Mucosa of rectum (tissue), 2 donors: Measurements from ENCODE around the gene NTN4.

Experiments
- H3K27ac ChIP-seq, 2 donors: one replicate each; pipeline ENCODE4 v1.7.0; 2013; ENCODE audit warnings: inconsistent platforms in 2 of 2, low read depth in 2 of 2, low read length in 2 of 2
- H3K27me3 ChIP-seq, 2 donors: one replicate each; pipeline ENCODE4 v1.7.0; 2013; ENCODE audit warnings: low read length in 2 of 2; ENCODE audit not compliant: control insufficient read depth in 2 of 2, insufficient read depth in 2 of 2
- H3K36me3 ChIP-seq, 2 donors: one replicate each; pipeline ENCODE4 v1.7.0; 2013; ENCODE audit warnings: low read length in 2 of 2; ENCODE audit not compliant: control insufficient read depth in 2 of 2, insufficient read depth in 2 of 2
- H3K4me1 ChIP-seq, 2 donors: one replicate each; pipeline ENCODE4 v1.7.0; 2013; ENCODE audit warnings: low read length in 2 of 2, mild to moderate bottlenecking in 1 of 2; ENCODE audit not compliant: control insufficient read depth in 2 of 2, insufficient read depth in 2 of 2
- H3K4me3 ChIP-seq, 2 donors: one replicate each; pipeline ENCODE4 v1.7.0; 2013; ENCODE audit warnings: low read length in 2 of 2
- H3K9ac ChIP-seq, 2 donors: one replicate each; pipeline ENCODE4 v1.7.0; 2013; ENCODE audit warnings: low read length in 2 of 2, low read depth in 1 of 2, mild to moderate bottlenecking in 1 of 2
- H3K9me3 ChIP-seq, 2 donors: one replicate each; pipeline ENCODE4 v1.7.0; 2013; ENCODE audit warnings: low read length in 2 of 2; ENCODE audit not compliant: control insufficient read depth in 2 of 2
- donor health status: healthy.
- donor health status: Normal muscosa, but diverticular disease.

The NTN4 gene

DNA sequence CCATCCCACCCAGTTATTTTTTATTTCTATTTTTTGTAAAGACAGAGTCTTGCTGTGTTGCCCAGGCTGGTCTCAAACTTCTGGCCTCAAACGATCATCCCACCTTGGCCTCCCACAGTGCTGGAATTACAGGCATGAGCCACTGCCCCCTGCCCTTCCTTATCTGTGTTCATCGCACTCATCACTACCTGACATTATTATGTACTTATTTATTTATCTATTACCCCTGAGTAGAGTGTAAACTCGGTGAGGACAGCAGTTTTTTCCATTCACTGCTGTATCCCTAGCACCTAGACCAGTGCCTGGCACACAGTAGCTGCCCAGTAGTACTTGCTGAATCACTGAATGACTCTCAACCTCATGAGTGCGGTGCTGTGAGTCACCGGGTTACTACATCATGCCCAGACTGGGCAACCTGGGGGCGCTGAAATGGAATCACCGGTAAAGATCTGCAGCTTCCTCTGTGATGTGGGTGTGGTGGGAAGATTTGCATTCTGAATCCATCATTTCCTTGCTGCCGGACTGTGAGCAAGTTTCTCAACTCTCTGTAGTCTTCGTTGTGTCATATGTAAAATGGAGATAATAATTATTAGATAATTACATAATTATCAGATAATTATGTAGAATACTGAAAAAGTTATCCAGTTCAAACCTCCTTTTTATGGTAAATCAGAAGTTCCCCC, 157.4 kb downstream of the NTN4 start:
- Histone ChIP-seq H3K27ac (peak overlapping the region; percentile 71 to 85), H3K36me3 (no peaks in the 10 kb centered on the region), H3K27me3 (no peaks in the 10 kb centered on the region), H3K9me3 (no peaks in the 10 kb centered on the region), H3K4me1 (peaks cover 10 to 20% of the 10 kb centered on the region in 2 donors), H3K9ac (no peak overlapping the region), H3K4me3 (no peak overlapping the region)

- Histone ChIP-seq H3K27ac (no peak overlapping the region), H3K36me3 (no peaks in the 10 kb centered on the region), H3K27me3 (no peaks in the 10 kb centered on the region), H3K4me3 (no peak overlapping the region), H3K9me3 (no peaks in the 10 kb centered on the region), H3K9ac (no peak overlapping the region), H3K4me1 (peaks cover 9 to 24% of the 10 kb centered on the region in 2 donors)
These were observed 160.1 kb downstream of the NTN4 start for GRCh38 chr12:95630496-95630895.

DNA sequence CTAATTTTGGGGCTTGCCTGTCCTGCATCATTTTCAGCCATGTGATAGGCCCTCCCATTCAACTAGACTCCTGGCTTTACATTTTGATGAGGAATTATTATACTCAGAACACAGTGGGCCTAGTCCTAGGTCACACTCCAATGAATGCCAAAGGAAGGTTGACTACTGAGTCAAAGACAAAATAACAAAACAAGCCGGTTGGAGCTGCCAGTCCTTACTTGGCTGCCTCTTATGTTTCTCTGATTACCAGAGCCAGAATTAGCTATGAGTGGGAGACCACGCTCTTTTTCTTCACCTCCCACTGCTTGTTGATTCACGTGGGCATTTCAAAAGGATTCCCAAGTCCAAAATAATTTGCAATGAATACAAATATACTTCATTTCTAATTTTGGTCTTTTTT, 161.2 kb downstream of the NTN4 start:
- Histone ChIP-seq H3K36me3 (no peaks in the 10 kb centered on the region), H3K9me3 (no peaks in the 10 kb centered on the region), H3K4me3 (no peak overlapping the region), H3K27ac (no peak overlapping the region), H3K9ac (no peak overlapping the region), H3K4me1 (peaks cover 5 to 26% of the 10 kb centered on the region in 2 donors), H3K27me3 (no peaks in the 10 kb centered on the region)

DNA sequence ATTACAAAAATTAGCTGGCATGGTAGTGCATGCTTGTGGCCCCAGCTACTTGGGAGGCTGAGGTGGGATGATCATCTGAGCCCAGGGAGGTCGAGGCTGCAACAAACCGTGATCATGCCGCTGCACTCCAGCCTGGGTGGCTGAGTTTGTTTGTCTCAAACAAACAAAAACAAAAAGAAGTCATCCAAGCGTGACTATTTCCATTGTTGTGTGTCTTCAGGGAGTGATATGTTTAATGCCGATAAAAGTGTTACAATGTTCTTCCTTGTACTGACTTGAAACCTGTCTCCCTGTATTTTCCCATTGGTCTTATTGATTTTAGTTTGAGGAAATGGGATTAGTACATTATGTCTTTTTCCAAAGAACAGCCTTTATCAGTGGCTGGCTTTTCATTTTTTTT, 163.7 kb downstream of the NTN4 start:
- Histone ChIP-seq H3K27me3 (no peaks in the 10 kb centered on the region), H3K4me3 (no peak overlapping the region)

DNA sequence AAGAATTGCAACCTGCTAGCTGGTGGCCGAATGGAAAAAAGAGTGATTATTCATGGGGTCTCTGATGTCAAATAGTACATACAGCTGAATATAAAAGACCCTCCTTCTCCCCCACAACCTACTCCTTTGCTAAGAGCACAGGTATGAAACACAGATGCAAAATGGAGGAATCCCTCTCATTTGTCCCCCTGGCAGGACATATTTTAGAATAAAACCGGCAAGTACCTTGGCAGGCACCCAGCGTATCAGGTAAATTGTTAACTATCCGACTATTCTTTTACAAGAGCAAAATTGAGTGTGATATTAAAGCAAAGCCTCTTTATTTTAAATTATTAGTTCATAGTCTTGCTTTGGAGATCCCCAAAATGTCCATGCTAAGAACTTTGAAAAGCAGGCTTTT, 165.6 kb downstream of the NTN4 start:
- H3K4me1 ChIP-seq: peaks cover 0 to 13% of the 10 kb centered on the region in 2 donors

More for the DNA sequence above, 163.7 kb downstream of the NTN4 start:
- H3K27ac ChIP-seq: no peak overlapping the region
- no peaks in the 10 kb centered on the region for H3K36me3 ChIP-seq
- no peaks in the 10 kb centered on the region for H3K9me3 ChIP-seq
- H3K4me1 ChIP-seq: peaks cover 0 to 13% of the 10 kb centered on the region in 2 donors
- H3K9ac ChIP-seq: no peak overlapping the region

DNA sequence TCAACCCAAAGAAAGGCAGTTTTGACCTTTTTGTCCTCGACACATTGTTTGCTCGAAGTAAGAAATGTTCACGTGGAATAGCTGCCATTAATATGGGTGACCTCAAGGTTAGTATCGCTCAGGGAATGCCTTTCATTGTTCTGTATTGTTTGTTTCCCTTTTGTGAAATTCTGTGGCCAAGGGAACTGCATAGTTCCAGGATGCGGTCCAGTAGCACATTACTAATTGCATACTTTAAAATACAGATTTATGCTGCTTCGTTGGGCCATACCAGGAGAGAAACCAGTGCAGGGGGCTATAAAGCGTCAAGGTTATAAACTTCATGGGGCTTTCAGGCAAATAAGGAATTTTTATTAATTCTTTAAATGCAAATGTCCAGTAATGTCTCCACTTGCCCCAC, 166.0 kb downstream of the NTN4 start:
- Histone ChIP-seq H3K27ac (no peak overlapping the region), H3K9ac (no peak overlapping the region)

More for the DNA sequence above, 165.6 kb downstream of the NTN4 start:
- peak overlapping the region in 1 of 2 donors; percentile 9 for H3K9ac ChIP-seq
- H3K27me3 ChIP-seq: no peaks in the 10 kb centered on the region
- H3K4me3 ChIP-seq: no peak overlapping the region
- no peaks in the 10 kb centered on the region for H3K9me3 ChIP-seq
- no peak overlapping the region for H3K27ac ChIP-seq
- H3K36me3 ChIP-seq: no peaks in the 10 kb centered on the region

GRCh38 chr12:95623554-95624170, 166.9 kb downstream of the NTN4 start:
- H3K36me3 ChIP-seq: no peaks in the 10 kb centered on the region
- H3K4me3 ChIP-seq: no peak overlapping the region
- H3K9me3 ChIP-seq: no peaks in the 10 kb centered on the region
- peaks cover 0 to 13% of the 10 kb centered on the region in 2 donors for H3K4me1 ChIP-seq
- H3K27me3 ChIP-seq: no peaks in the 10 kb centered on the region
- no peak overlapping the region for H3K27ac ChIP-seq
- H3K9ac ChIP-seq: no peak overlapping the region

More for the DNA sequence above, 166.0 kb downstream of the NTN4 start:
- Histone ChIP-seq H3K36me3 (no peaks in the 10 kb centered on the region), H3K4me1 (peaks cover 0 to 13% of the 10 kb centered on the region in 2 donors), H3K27me3 (no peaks in the 10 kb centered on the region), H3K4me3 (no peak overlapping the region), H3K9me3 (no peaks in the 10 kb centered on the region)

DNA sequence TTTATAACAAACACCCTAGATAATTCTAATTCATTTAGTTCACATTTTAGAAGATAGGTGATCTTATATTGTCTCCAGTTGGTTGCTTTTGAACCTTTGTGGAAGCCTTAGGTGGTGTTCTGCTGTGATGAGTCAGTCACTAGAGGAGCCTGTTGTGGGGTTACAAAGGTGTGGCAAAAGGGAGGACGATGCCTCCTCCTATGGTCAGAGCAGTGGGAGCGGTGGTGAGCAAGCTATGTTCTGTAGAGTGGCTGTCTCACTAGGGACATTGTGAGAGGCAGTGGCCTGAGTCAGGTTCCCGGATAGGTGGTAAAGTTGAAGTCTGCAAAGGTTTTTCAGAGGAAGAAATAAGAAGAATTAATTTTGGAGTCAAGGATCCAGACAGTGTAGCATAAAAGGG, 167.7 kb downstream of the NTN4 start:
- peaks cover 0 to 13% of the 10 kb centered on the region in 2 donors for H3K4me1 ChIP-seq
- H3K36me3 ChIP-seq: no peaks in the 10 kb centered on the region
- H3K27ac ChIP-seq: no peak overlapping the region
- H3K27me3 ChIP-seq: no peaks in the 10 kb centered on the region
- no peaks in the 10 kb centered on the region for H3K9me3 ChIP-seq
- H3K4me3 ChIP-seq: no peak overlapping the region
- H3K9ac ChIP-seq: no peak overlapping the region

DNA sequence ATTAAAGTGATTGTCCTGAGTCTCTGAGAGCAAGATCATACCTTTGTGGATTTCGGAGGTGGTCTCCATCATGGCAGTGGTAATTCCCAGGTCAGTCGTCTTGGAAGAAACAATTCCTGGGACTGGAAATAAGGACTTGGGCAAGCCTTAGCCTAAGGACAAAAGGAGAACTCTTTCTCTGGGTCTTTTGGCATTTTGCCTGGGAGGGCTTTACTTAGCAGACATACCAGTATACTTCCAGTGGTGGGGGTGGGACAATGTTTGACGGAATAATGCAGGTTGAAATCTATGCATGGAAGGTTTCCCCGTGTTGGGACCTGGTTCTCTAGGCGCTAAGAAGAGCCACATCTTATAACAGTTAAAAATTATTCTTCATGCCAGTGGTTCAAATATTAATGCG, 168.8 kb downstream of the NTN4 start:
- Histone ChIP-seq H3K27me3 (no peaks in the 10 kb centered on the region), H3K4me1 (peaks cover 0 to 9% of the 10 kb centered on the region in 2 donors), H3K9ac (no peak overlapping the region), H3K9me3 (no peaks in the 10 kb centered on the region), H3K36me3 (no peaks in the 10 kb centered on the region), H3K27ac (no peak overlapping the region), H3K4me3 (no peak overlapping the region)

GRCh38 chr12:95620171-95620570, 170.4 kb downstream of the NTN4 start:
- H3K4me1 ChIP-seq: peaks cover 0 to 4% of the 10 kb centered on the region in 2 donors
- H3K9ac ChIP-seq: no peak overlapping the region
- H3K27me3 ChIP-seq: no peaks in the 10 kb centered on the region
- no peak overlapping the region for H3K4me3 ChIP-seq
- H3K27ac ChIP-seq: no peak overlapping the region
- H3K36me3 ChIP-seq: no peaks in the 10 kb centered on the region
- H3K9me3 ChIP-seq: no peaks in the 10 kb centered on the region
